ENCODE results near the gene ZNF605. TPM values are rescaled to one million over a fixed set of nuclear protein-coding genes. Genes with fewer than 3 reads are reported as not detected.

ZNF605 gene
- total and polyA plus RNA-seq, 2 of the 4 experiments (the other 2 are of a cell fraction) = 3.6 to 9.9 TPM

GRCh38 chr12:132953771-132954170, 2.3 kb downstream of the ZNF605 start:
- Histone ChIP-seq H4K5ac (ENCODE audit: low read depth, low read length) (no peak overlapping the region), H3K4ac (ENCODE audit: low read depth, low read length) (no peak overlapping the region), H3K14ac (replicated peaks; ENCODE audit: low read depth, low read length) (no peak overlapping the region), H2AFZ (replicated peaks; ENCODE audit: low read length, poor library complexity) (no peak overlapping the region), H4K8ac (ENCODE audit: low read depth in 2 of 2, low read length in 2 of 2) (no peak overlapping the region), H3K79me1 (ENCODE audit: low read depth in 1 of 2, low read length in 2 of 2) (peaks cover 26 to 55% of the 10 kb centered on the region in 2 experiments), H4K20me1 (ENCODE audit: insufficient read depth, low read length) (no peaks in the 10 kb centered on the region), H3K18ac (ENCODE audit: low read depth, low read length) (no peak overlapping the region), H2AK9ac (replicated peaks; ENCODE audit: low read depth, low read length, poor library complexity) (no peak overlapping the region), H3K23ac (ENCODE audit: low read depth, low read length) (no peak overlapping the region), H3K36me3 (ENCODE audit: control insufficient read depth, insufficient read depth, low read length) (peaks cover 20% of the 10 kb centered on the region), H2BK15ac (ENCODE audit: low read depth, low read length) (no peak overlapping the region), H3K27ac (ENCODE audit: insufficient read depth, low read length) (no peak overlapping the region), H2BK5ac (ENCODE audit: low read depth, low read length, poor library complexity, severe bottlenecking) (no peak overlapping the region), H4K91ac (ENCODE audit: insufficient read depth, low read depth, low read length) (no peak overlapping the region), H3K9ac (ENCODE audit: low read depth, low read length) (no peak overlapping the region), H3K9me1 (ENCODE audit: insufficient read depth, low read length) (no peaks in the 10 kb centered on the region), H3K9me3 (ENCODE audit: control insufficient read depth, insufficient read depth, low read length) (peaks cover 46% of the 10 kb centered on the region), H3K4me1 (ENCODE audit: control insufficient read depth, insufficient read depth, low read length) (peaks cover 6% of the 10 kb centered on the region), H2AK5ac (ENCODE audit: low read depth, low read length) (no peak overlapping the region), H3K56ac (ENCODE audit: extremely low read depth, insufficient read depth, low read length) (no peak overlapping the region), H3K4me3 (ENCODE audit: insufficient read depth, low read depth, low read length) (no peak overlapping the region), H2BK120ac (ENCODE audit: low read depth, low read length) (no peak overlapping the region), H2BK20ac (ENCODE audit: low read depth, low read length) (no peak overlapping the region), H3K4me2 (ENCODE audit: low read depth, low read length) (no peak overlapping the region), H3K27me3 (ENCODE audit: control insufficient read depth, insufficient read depth, low read length) (no peaks in the 10 kb centered on the region)
- in situ Hi-C loops (cut with MboI; ENCODE audit: low sequenced_read_pairs) (no loop called here), dilution Hi-C loops (cut with HindIII; ENCODE audit: low sequenced_read_pairs, unreplicated experiment) (no loop called here), intact Hi-C loops (cut with micrococcal nuclease) (no loop called here)
- ATAC-seq (ENCODE audit: low read depth) = no peak
- CTCF ChIA-PET = no interaction called here
- BruUV-seq (replicated peaks) = no TSS peak
- TF ChIP-seq FOS (IDR thresholded peaks at IDR 0.05; ENCODE audit: low read depth, low read length) (no peak), SMC3 (IDR thresholded peaks at IDR 0.05; ENCODE audit: low read depth, low read length) (no peak), NFE2L2 (IDR thresholded peaks at IDR 0.05; ENCODE audit: low read depth, low read length) (no peak), RFX5 (IDR thresholded peaks at IDR 0.05; ENCODE audit: low read depth, low read length) (no peak), CTCF (conservative IDR thresholded peaks at IDR 0.05; ENCODE audit: low read depth, low read length) (no peak), MAFK (IDR thresholded peaks at IDR 0.05; ENCODE audit: low read depth, low read length) (no peak), MXI1 (IDR thresholded peaks at IDR 0.05; ENCODE audit: borderline replicate concordance, low read depth, low read length) (no peak), POLR2A (IDR thresholded peaks at IDR 0.05; ENCODE audit: low read depth, low read length) (no peak), MAZ (IDR thresholded peaks at IDR 0.05; ENCODE audit: borderline replicate concordance, low read depth, low read length) (no peak), CEBPB (IDR thresholded peaks at IDR 0.05; ENCODE audit: low read depth, low read length) (no peak), CHD1 (IDR thresholded peaks at IDR 0.05; ENCODE audit: low read depth, low read length) (no peak), RAD21 (IDR thresholded peaks at IDR 0.05; ENCODE audit: low read length) (no peak), RCOR1 (IDR thresholded peaks at IDR 0.05; ENCODE audit: insufficient replicate concordance, low read length) (no peak), BHLHE40 (IDR thresholded peaks at IDR 0.05; ENCODE audit: low read depth, low read length) (no peak), USF2 (IDR thresholded peaks at IDR 0.05; ENCODE audit: low read depth, low read length) (no peak)
- TF ChIP-seq, protein P1, sequence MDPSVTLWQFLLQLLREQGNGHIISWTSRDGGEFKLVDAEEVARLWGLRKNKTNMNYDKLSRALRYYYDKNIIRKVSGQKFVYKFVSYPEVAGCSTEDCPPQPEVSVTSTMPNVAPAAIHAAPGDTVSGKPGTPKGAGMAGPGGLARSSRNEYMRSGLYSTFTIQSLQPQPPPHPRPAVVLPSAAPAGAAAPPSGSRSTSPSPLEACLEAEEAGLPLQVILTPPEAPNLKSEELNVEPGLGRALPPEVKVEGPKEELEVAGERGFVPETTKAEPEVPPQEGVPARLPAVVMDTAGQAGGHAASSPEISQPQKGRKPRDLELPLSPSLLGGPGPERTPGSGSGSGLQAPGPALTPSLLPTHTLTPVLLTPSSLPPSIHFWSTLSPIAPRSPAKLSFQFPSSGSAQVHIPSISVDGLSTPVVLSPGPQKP (IDR thresholded peaks at IDR 0.05; ENCODE audit: borderline replicate concordance, low read depth, low read length) = no peak
- DNase-seq = no peak
- POLR2A ChIA-PET (ENCODE audit: unreplicated experiment) = no interaction called here
- 97% methylated on average over 6 of the region's 7 CpGs; no CpG with 5 or more reads in 1 of the 2 experiments for WGBS, 2 experiments (ENCODE audit: extremely low coverage in 2 of 2, insufficient read length in 1 of 2)

All from IMR-90 (cell line).